IPS DF 6.9 (cell line): ENCODE data around the gene PECR.
"Not testable (repeated sequence)": the region's sequence is repeated elsewhere in the genome, so short reads cannot be mapped to it uniquely, and the experiment has no call there.

Experiments
- DNase-seq: peaks from one replicate; pipeline ENCODE4 v3.0.0-alpha.2; 2013; ENCODE audit warnings: low read depth, low spot score
- H3K27ac ChIP-seq: one replicate; pipeline ENCODE4 v1.5.1; 2013; ENCODE audit warnings: low read length, control low read depth
- H3K27me3 ChIP-seq: 2 replicates; pipeline ENCODE4 v1.6.1; 2013; ENCODE audit warnings: mild to moderate bottlenecking, low read length; ENCODE audit not compliant: control insufficient read depth, insufficient read depth
- H3K36me3 ChIP-seq: 2 replicates; pipeline ENCODE4 v1.6.1; 2013; ENCODE audit warnings: low read length; ENCODE audit not compliant: control insufficient read depth, insufficient read depth
- H3K4me1 ChIP-seq: 2 replicates; pipeline ENCODE4 v1.6.1; 2013; ENCODE audit warnings: low read length; ENCODE audit not compliant: control insufficient read depth, insufficient read depth
- H3K4me3 ChIP-seq: 2 replicates; pipeline ENCODE4 v1.5.1; 2013; ENCODE audit warnings: mild to moderate bottlenecking, low read length
- H3K9me3 ChIP-seq: 2 replicates; pipeline ENCODE4 v1.6.1; 2013; ENCODE audit warnings: low read length, inconsistent platforms; ENCODE audit not compliant: control insufficient read depth, insufficient read depth
- WGBS: extraction: QIAGEN DNeasy Blood & Tissue Kit; methylation state at CpG from one replicate; pipeline ENCODE4 v1.1.7; 2013; ENCODE audit warnings: mixed read lengths, missing lambda C conversion rate; ENCODE audit not compliant: insufficient read length, insufficient coverage; 5-methylcytosine and 5-hydroxymethylcytosine counted together

PECR gene

DNA sequence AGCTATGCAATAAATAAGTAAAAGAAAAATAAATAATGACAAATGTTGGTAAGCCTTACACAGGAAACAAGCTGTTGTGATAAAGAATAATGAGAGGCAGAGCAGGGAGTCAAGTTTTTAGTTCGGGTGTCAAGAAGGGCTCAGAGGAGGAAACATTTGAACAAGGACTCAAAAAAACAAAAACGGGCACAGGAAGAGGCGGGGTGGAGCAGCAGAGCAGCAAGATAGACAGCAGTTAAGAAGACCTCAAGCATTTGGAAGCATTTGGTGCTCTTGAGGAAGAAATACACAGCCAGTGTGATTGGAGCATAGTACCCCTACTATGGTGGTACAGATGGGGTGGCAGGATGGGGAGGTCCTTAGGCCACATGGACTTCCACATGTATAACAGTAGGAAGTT lies 2.9 kb upstream of the PECR start:
- Histone ChIP-seq H3K27ac (no peak overlapping the region), H3K9me3 (no peaks in the 10 kb centered on the region)

DNA sequence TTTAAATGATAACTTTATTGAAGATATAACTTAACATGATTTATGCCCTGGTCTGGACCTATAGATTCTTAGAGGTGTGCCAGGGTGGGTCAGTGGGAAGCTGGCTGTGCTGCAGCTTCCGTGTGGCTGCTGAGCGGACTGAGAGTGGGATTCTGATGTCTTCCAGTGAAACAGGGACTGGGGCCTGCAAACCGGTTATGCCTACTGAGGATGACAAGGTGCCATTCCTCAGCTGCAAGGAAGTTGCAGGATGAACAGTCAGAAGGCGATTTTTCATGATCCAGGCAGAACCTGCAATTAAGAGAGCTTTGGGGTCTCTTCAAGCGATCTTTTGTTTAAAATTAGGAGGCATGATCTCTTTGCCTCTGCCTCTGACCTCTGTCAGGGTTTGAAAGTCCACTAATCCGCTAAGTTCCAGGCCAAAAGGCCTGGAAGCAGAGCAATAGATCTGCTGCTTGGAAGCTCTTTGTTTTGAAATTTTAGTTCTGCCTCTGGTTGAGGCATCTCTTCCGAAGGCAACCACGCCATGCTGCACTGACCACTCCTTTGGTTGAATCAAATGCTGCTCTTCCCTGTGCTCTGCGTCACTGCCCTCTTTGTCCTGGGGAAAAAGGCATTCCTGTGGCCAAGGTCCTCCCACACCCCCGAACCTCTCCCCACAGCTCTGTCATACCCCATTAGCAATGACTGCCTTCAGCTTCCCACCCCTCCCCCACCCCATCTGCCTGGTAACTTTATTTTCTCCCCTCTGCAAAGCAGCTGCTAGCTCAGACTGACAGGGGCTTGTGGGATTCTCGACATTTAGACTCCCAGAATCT lies 2.1 kb upstream of the PECR start:
- no peak for DNase-seq
- WGBS: no CpG with 5 or more reads among the region's 11 CpGs

More for the DNA sequence above, 2.9 kb upstream of the PECR start:
- no CpG with 5 or more reads among the region's 3 CpGs for WGBS
- H3K4me3 ChIP-seq: no peak overlapping the region
- DNase-seq: no peak
- H3K27me3 ChIP-seq: no peaks in the 10 kb centered on the region
- peaks cover 7% of the 10 kb centered on the region for H3K4me1 ChIP-seq
- no peaks in the 10 kb centered on the region for H3K36me3 ChIP-seq

DNA sequence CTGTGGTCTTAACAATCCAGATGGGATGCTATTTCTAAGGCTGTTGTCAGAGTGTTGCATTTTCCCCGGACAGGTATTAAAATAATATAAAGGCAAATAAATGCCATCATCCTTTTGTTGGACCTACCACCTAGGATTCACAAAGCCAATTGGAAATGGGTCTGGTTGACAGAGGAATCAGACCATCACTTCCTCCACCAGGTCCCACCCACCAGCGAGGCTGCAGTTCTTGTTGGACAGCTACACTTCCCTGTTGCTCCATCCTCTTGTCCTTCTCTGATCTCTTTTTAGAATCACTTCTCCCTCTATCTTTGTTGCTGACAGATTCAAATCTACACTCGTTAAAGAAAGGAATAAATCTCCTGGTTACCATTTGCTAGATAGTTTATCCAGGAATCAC lies 1.2 kb upstream of the PECR start:
- Histone ChIP-seq H3K4me3 (no peak overlapping the region), H3K4me1 (peaks cover 7% of the 10 kb centered on the region), H3K27ac (no peak overlapping the region), H3K27me3 (no peaks in the 10 kb centered on the region), H3K36me3 (no peaks in the 10 kb centered on the region), H3K9me3 (no peaks in the 10 kb centered on the region)
- WGBS: no CpG with 5 or more reads among the region's 3 CpGs
- DNase-seq: no peak

More for the DNA sequence above, 2.1 kb upstream of the PECR start:
- Histone ChIP-seq H3K9me3 (no peaks in the 10 kb centered on the region), H3K4me3 (no peak overlapping the region), H3K36me3 (no peaks in the 10 kb centered on the region), H3K4me1 (peaks cover 7% of the 10 kb centered on the region), H3K27me3 (no peaks in the 10 kb centered on the region), H3K27ac (no peak overlapping the region)

DNA sequence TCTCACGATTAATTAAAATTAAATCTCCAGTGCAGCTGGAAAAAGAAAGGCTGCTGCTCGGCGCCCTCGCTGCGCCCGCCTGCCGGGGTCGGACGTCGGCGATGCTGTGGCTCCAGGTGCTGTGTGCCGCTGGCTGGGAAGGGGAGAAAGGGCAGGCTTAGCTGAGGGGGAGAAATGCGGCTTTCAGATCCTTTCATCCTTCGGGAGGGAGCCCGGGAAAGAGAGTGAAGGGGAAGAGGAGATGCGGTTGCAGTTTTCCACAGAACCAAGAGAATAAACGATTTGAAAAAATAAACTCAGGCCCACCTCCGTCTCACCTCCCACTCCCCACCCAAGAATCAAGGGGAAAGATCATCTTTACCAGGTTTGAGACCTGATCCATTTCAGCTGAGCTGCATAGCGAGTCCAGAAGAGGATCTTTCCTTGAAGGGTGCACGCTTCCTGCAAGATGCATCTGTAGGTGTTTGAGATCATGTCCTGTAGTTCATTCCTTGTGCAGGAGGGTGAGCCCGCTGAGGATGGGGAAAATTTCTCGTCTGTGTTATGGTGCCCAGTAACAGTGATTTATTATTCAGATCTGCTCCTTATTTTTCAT lies 605 bp upstream of the PECR start:
- Histone ChIP-seq H3K36me3 (no peaks in the 10 kb centered on the region), H3K27me3 (no peaks in the 10 kb centered on the region), H3K27ac (no peak overlapping the region), H3K4me3 (peak overlapping the region; percentile 84), H3K9me3 (no peaks in the 10 kb centered on the region), H3K4me1 (peaks cover 7% of the 10 kb centered on the region)
- DNase-seq: no peak
- WGBS: no CpG with 5 or more reads among the region's 22 CpGs

DNA sequence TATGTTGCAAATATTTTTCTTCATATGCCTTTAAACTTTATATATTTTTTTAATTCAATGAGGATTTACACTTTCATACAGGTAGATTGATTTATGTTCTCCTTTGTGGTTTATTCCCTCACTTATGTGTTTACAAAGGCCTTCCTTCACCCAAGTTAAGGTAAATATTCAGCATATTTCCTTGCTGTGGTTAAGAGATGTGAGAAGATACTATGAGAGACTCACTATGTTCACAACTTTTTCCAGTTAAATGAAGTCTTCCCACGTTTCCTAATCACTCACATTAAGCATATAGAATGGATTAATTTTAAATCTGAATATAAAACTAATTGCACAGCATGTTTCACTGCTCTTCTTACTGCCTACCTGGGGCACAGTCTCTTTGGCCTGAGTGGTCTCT lies 597 bp downstream of the PECR start:
- Histone ChIP-seq H3K27ac (no peak overlapping the region), H3K36me3 (no peaks in the 10 kb centered on the region)
- no CpG with 5 or more reads among the region's 1 CpG for WGBS

DNA sequence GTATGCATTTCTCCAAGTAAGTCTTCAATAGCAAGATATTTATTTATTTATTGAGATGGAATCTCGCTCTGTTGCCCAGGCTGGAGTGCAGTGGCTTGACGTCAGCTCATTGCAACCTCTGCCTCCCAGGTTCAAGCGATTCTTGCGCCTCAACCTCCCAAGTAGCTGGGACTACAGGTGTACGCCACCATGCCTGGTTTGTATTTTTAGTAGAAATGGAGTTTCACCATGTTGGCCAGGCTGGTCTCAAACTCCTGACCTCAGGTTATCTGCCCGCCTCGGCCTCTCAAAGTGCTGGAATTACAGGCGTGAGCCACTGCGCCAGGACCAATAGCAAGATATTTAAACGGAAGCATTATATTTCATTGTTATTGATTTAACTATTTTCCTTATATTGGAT lies 1.6 kb downstream of the PECR start:
- not testable (repeated sequence) for H3K4me1 ChIP-seq, H3K9me3 ChIP-seq, H3K36me3 ChIP-seq, H3K4me3 ChIP-seq, DNase-seq, H3K27ac ChIP-seq, H3K27me3 ChIP-seq
- no CpG with 5 or more reads among the region's 10 CpGs for WGBS

More for the DNA sequence above, 597 bp downstream of the PECR start:
- Histone ChIP-seq H3K4me1 (peaks cover 7% of the 10 kb centered on the region), H3K4me3 (peak overlapping the region; percentile 84; the same call in 1 of the 2 replicates), H3K27me3 (no peaks in the 10 kb centered on the region), H3K9me3 (no peaks in the 10 kb centered on the region)
- DNase-seq: no peak

DNA sequence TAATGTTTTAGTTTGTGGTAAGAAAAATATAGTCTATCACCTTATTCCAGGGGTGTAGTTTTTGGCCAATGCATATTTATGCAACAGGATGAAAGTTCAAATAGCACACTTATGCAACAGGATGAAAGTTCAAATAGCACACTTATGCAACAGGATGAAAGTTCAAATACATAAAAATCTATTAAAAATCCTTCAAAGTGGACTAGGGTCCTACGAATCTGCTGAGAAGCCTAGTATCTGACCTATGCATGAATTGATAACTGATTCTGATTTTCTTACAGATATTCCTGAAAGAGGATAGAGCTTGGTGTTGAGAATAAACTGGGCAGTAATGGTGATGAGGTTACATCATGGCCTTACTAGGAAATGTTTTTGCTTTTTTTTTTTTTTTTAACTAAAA lies 2.8 kb downstream of the PECR start:
- H3K9me3 ChIP-seq: no peaks in the 10 kb centered on the region
- H3K27me3 ChIP-seq: no peaks in the 10 kb centered on the region
- H3K27ac ChIP-seq: no peak overlapping the region
- no peak for DNase-seq
- H3K4me3 ChIP-seq: no peak overlapping the region
- no peaks in the 10 kb centered on the region for H3K36me3 ChIP-seq
- peaks cover 2% of the 10 kb centered on the region; the same call in 1 of the 2 replicates for H3K4me1 ChIP-seq
- WGBS: no CpG with 5 or more reads among the region's 1 CpG

DNA sequence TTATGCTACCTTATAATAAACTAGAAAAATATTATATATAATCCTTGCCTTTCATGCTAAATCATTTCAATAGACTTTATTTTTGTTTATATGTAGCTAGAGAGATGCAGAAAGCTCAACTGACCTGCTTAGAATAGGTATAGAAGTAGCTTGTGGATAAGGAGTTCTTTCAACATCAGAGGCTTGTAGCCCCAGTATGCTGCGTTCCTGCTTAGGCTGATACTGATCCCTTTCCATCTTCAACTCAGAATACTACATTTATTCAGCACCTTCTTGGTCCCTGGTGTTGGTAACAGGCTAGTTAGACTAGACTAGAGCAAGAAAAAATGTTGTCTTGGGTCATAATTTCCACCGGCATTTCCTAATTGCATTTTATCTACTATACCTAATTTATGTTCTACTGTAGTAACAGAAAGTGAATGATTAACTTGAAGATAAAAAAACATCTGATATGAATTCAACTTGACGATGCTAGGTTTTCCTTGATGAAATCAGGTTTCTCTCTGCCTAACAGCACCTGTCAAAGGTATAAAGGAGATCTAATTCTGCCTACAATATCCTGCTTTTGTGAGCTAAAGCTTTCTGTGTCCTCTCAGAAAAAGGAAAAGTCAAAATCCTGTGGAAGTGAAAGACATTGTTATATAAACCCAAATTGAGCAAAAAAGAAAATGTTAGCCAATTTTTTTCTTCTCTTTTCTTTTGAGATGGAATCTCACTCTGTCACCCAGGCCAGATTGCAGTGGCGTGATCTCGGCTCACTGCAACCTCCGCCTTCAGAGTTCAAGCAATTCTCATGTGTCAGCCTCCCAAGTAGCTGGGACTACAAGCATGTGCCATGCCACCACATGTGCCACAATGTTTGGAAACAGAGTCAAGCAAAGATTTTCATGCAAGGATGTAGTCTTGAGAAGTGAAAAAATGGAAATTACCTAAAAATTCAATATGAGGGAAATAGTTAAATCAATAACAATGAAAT lies 5.8 kb downstream of the PECR start:
- no peaks in the 10 kb centered on the region for H3K4me1 ChIP-seq
- H3K36me3 ChIP-seq: no peaks in the 10 kb centered on the region
- H3K9me3 ChIP-seq: no peaks in the 10 kb centered on the region
- no peak for DNase-seq
- no peaks in the 10 kb centered on the region for H3K27me3 ChIP-seq
- WGBS: no CpG with 5 or more reads among the region's 6 CpGs
- H3K27ac ChIP-seq: no peak overlapping the region
- no peak overlapping the region for H3K4me3 ChIP-seq

DNA sequence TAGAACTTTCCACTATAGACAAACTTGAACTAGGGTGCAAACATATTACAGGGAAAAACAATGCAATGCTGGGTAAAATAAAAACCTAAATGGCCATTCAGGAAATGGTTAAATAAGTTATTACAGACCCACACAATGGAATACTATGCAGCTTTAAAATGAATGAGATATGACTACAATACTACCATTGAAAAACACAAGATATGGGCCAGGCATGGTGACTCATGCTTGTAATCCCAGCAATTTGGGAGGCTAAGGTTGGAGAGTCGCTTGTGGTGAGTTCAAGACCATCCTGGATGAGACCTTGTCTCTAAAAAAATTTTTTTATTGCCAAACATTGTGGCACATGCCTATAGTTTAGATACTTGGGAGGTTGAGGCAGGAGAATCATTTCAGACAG lies 6.8 kb downstream of the PECR start:
- H3K4me3 ChIP-seq: no peak overlapping the region
- no peak overlapping the region for H3K27ac ChIP-seq
- H3K4me1 ChIP-seq: no peaks in the 10 kb centered on the region
- H3K9me3 ChIP-seq: no peaks in the 10 kb centered on the region
- H3K27me3 ChIP-seq: no peaks in the 10 kb centered on the region
- DNase-seq: no peak
- H3K36me3 ChIP-seq: no peaks in the 10 kb centered on the region
- WGBS: no CpG with 5 or more reads among the region's 1 CpG

DNA sequence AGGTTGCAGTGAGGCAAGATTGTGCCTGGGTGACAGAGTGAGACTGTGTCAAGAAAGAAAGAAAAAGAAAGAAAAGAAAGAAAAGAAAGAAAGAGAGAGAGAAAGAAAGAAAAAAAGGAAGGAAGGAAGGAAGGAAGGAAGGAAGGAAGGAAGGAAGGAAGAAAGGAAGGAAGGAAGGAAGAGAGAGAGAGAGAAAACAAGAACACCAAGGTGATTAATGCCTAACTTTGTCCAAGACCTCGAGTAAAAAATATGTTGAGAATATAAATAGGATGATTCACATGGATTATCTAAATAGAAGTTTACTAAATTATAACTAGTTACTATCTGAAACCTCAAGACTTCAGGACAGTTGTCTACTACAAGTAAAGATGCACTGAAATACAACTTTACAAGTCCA lies 7.2 kb downstream of the PECR start:
- Histone ChIP-seq H3K27me3 (no peaks in the 10 kb centered on the region), H3K27ac (no peak overlapping the region)
- WGBS: no CpG with 5 or more reads among the region's 1 CpG

More for the DNA sequence above, 7.2 kb downstream of the PECR start:
- no peaks in the 10 kb centered on the region for H3K36me3 ChIP-seq
- H3K9me3 ChIP-seq: no peaks in the 10 kb centered on the region
- no peaks in the 10 kb centered on the region for H3K4me1 ChIP-seq
- DNase-seq: no peak
- H3K4me3 ChIP-seq: no peak overlapping the region
